GM12872 (cell line): ENCODE results near the gene SLC1A2.

Experiments used
- TF ChIP-seq, protein P1 (sequence below): IDR thresholded peaks from 3 replicates; pipeline ENCODE4 v1.5.1; 2011; ENCODE audit warnings: low read depth, mild to moderate bottlenecking, low read length, moderate library complexity; ENCODE audit not compliant: insufficient read depth

The SLC1A2 gene

DNA sequence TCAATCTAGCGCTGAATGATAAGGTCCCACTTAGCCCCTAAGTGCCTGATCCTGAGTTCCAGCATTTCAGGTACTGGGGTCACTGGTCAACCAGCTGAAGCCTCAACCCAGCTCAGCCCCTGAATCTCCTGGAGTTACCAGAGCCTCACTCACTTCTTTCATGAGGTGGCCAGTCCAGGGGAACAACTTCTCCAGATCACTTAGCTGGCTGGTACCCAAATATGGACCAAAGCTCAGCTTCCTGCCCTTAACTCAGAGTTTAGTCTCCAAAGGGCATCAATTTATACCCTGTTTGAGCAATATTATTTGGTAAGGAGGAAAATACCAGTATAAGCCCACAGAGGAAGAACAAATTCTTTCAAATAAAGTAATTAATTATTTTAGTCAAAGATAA is 105.6 kb downstream of the SLC1A2 start:
- TF ChIP-seq, protein P1, sequence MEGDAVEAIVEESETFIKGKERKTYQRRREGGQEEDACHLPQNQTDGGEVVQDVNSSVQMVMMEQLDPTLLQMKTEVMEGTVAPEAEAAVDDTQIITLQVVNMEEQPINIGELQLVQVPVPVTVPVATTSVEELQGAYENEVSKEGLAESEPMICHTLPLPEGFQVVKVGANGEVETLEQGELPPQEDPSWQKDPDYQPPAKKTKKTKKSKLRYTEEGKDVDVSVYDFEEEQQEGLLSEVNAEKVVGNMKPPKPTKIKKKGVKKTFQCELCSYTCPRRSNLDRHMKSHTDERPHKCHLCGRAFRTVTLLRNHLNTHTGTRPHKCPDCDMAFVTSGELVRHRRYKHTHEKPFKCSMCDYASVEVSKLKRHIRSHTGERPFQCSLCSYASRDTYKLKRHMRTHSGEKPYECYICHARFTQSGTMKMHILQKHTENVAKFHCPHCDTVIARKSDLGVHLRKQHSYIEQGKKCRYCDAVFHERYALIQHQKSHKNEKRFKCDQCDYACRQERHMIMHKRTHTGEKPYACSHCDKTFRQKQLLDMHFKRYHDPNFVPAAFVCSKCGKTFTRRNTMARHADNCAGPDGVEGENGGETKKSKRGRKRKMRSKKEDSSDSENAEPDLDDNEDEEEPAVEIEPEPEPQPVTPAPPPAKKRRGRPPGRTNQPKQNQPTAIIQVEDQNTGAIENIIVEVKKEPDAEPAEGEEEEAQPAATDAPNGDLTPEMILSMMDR: no peak

DNA sequence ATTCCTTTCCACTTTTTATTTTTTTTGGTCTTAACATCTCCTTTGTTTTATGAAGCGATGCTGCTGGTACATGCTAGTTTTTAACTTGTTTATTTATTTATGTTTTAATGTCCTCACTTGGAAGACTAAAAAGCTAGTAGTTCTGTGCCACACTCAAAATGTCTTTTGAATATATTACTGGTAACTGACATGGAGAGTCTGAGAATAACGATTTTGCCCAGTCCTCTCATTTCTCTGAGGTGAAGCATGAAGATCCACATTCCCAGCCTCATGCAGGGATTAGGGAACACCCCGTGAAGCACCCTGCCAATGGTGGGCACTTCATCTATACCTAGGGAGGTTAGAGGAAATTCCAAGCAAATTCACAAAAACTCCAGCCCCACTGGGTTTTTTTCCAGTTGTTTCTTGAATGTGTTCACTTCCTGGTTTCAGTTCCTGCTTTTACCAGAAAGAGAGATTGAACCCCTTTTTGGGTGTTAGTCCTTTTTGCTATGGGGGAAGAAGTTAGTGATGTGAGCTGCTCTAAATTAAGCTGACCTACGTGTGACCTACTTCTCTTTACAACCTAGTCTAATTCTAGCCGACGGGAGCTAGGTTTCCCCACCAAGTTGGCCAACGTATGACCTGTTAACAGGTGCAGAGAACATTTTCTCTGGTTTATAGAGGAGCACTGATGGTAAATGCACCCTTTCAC is 106.1 kb downstream of the SLC1A2 start:
- TF ChIP-seq, protein P1: no peak

DNA sequence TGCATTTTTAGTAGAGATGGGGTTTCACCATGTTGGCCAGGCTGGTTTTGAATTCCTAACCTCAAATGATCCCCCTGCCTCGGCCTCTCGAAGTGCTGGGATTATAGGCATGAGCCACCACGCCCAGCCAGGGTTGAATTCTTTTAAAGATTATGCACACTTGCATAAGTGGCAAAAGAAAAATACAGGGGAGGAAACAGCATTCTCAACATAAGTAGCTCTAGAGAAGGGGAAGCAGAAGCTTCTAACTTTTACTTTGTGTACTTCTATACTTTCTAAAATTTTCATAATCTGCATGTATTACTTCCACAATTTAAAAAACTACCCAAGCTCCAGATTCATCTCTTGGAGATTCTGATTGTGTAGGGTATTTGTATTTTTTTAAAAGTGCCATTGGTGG is 108.0 kb downstream of the SLC1A2 start:
- TF ChIP-seq, protein P1: no peak

DNA sequence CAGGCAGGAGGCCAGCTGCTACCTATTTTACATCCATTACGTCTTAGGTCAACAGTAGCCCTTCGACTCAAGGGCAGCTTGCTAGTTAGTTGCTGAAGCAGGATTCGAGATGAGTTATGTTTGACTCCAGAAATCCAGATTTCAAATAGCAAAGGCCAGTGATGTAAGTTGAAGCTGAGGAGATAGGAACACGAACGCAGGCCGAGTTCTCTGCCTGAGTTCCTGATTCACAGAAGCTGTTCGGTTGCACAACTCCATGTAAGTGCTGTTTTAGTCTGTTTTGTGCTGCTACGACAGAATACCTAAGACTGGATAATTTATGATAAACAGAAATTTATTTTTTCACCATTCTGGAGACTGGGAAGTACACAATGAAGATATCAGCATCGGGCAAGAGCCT is 111.2 kb downstream of the SLC1A2 start:
- TF ChIP-seq, protein P1: no peak

DNA sequence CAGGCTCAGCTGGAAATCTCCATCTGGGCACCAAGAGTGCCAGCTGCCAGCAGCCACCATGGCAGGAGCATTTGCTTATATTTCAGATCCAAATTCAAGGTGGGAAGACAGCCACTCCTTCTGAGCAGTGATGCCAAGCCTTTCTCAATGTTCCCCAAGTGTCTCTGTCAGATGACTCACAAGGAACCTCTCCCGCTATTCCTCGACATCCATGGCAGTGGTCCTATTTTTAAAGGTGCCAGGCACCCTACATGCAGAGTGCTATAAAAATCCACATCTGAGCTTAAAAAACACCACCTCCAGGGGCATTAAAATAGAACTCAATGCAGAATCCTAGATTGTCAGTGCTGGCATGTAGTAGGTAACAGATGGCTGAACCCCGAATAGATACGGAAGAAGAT is 112.1 kb downstream of the SLC1A2 start:
- TF ChIP-seq, protein P1: no peak

DNA sequence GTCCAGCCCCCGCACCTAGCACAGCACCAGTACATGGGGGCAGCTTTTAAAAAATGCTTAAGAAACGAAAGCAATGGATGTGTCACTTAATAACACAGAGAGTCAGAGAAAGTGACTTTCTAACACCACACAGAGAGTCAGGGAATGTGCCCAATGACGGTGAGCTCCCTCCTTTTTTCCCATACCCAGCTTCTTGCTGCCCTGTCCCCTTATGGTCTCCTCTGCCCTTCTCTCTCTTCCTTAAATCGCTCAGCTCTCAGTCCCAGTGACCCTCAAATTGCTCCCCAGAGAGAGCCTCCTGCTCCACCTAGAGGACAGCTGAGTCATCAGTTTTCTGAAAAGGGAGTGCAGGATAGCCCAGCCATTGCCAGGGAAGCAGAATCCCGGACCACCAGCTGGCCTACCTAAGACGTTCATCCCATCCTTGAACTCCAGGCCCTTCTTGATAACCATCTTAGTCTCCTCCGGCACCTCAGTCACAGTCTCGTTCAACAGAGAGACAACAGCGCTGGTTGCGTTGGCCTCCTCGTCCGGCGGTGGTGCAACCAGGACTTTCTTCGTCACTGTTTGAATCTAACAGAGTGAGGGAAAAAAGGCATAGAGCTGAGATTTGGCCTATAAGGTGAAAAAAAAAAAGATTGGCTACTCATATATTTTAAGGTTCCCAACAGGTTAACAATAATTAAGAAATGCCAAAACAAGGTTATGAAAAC is 113.5 kb downstream of the SLC1A2 start:
- TF ChIP-seq, protein P1: peak; percentile 75

DNA sequence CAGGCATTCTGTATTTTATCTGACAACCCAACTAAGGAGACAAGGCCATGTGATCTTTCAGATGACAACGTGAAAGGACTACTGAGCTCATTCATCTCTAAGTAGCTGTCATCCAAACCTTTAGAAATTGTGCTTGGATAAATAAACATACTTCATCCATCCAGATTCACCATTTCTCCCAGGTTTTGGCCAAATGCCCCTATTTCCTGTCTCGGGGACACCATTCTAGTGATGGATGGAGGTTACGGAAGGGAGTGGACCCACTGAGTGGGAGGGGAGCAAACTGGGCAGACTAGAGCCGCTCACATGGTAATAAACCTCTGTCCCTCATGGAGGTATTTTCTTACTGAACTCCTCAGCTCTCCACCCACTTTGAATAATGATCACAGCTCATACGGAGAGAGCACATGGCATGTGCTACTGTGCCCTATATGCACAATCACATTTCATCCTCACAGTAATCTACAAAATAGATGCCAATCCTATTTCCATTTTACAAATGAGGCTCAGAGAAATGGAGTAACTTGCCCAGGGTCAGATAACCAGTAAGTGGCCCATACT is 114.4 kb downstream of the SLC1A2 start:
- TF ChIP-seq, protein P1: no peak
